Loucy (cell line): ENCODE data around the gene UQCRFS1.

Source experiments
- EZH2phosphoT487 ChIP-seq: fragments of 200-600 bp; IDR thresholded peaks from 2 replicates; pipeline ENCODE4 v1.6.1; 2018; ENCODE audit warnings: antibody characterized with exemption, mild to moderate bottlenecking, moderate library complexity, borderline replicate concordance
- TF ChIP-seq, protein P1 (sequence below): fragments of 200-600 bp; sonication (generic); conservative IDR thresholded peaks from 2 replicates; pipeline ENCODE4 v1.5.1; 2014; ENCODE audit warnings: mild to moderate bottlenecking, antibody characterized with exemption, low read length

DNA sequence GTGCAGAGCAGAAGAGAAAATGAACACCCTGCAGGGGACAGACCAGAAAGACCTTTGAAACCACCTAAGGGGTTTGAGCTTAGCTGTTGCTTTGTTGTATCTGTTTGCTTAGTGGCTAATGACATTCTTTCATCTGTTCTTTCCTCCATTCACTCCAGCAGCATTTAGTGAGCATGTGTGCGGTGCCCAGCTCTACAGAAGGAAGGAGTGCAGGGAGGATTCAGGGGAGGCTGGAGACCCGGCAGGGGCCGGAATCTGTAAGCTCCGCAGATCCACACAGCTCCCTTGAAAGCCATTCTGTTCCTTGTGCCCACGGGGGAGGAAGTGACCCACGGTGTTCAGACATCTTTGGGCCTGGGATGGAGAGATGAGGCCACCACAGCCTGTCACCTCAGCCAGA, 27.5 kb downstream of the UQCRFS1 start:
- TF ChIP-seq, protein P1, sequence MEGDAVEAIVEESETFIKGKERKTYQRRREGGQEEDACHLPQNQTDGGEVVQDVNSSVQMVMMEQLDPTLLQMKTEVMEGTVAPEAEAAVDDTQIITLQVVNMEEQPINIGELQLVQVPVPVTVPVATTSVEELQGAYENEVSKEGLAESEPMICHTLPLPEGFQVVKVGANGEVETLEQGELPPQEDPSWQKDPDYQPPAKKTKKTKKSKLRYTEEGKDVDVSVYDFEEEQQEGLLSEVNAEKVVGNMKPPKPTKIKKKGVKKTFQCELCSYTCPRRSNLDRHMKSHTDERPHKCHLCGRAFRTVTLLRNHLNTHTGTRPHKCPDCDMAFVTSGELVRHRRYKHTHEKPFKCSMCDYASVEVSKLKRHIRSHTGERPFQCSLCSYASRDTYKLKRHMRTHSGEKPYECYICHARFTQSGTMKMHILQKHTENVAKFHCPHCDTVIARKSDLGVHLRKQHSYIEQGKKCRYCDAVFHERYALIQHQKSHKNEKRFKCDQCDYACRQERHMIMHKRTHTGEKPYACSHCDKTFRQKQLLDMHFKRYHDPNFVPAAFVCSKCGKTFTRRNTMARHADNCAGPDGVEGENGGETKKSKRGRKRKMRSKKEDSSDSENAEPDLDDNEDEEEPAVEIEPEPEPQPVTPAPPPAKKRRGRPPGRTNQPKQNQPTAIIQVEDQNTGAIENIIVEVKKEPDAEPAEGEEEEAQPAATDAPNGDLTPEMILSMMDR: no peak
- no peak for TF ChIP-seq EZH2phosphoT487
